Right atrium auricular region (tissue), 2 donors: ENCODE data around the gene COL7A1. TPM values are rescaled to one million over a fixed set of nuclear protein-coding genes. Genes with fewer than 3 reads are reported as not detected.

Source experiments
- DNase-seq: peaks from one replicate; pipeline ENCODE4 v3.0.0-alpha.2; 2019; ENCODE audit warnings: low spot score
- H3K27ac ChIP-seq, 2 donors: fragments of 200-600 bp; sonication (generic); 1 replicate in 1 of 2; 2 replicates in 1 of 2; pipeline ENCODE4 v1.5.1; 2016 to 2019
- H3K27me3 ChIP-seq, 2 donors: fragments of 200-600 bp; sonication (generic); one replicate each; pipeline versions ENCODE4 v1.5.1 to v1.6.0; 2017 to 2019
- H3K36me3 ChIP-seq: fragments of 200-600 bp; sonication (generic); one replicate; pipeline ENCODE4 v1.5.1; 2016
- H3K4me1 ChIP-seq, 2 donors: fragments of 200-600 bp; sonication (generic); one replicate each; pipeline versions ENCODE4 v1.5.1 to v1.6.0; 2017 to 2019
- H3K4me3 ChIP-seq, 2 donors: fragments of 200-600 bp; sonication (generic); 1 replicate in 1 of 2; 2 replicates in 1 of 2; pipeline ENCODE4 v1.5.1; 2017 to 2019; ENCODE audit warnings: mild to moderate bottlenecking in 1 of 2, moderate library complexity in 1 of 2
- H3K9me3 ChIP-seq, 2 donors: fragments of 200-600 bp; sonication (generic); one replicate each; pipeline ENCODE4 v1.5.1; 2019
- CTCF ChIP-seq, 2 donors: fragments of 200-600 bp; sonication (generic); IDR thresholded peaks; one replicate each; pipeline ENCODE4 v1.5.1; 2019; ENCODE audit warnings: antibody characterized with exemption in 2 of 2
- total RNA-seq, 2 donors: library from RNA; depleted of rRNA; stranded (reverse); fragments of >200 nt; gene quantifications; one replicate each; pipeline ENCODE4 v1.1.0, GENCODE V29; 2016

The COL7A1 gene
- total RNA-seq, 2 donors from 2014 or later: 1.9 to 2.6 TPM

GRCh38 chr3:48636149-48636655 lies 41.1 kb upstream of the COL7A1 start:
- no peak for DNase-seq
- H3K4me1 ChIP-seq: peaks cover 0 to 28% of the 10 kb centered on the region in 2 donors
- H3K4me3 ChIP-seq: peak overlapping the region; percentile 90 to 92
- peak overlapping the region; percentile 85 to 93 for H3K27ac ChIP-seq
- H3K9me3 ChIP-seq: no peaks in the 10 kb centered on the region
- no peaks in the 10 kb centered on the region for H3K27me3 ChIP-seq
- H3K36me3 ChIP-seq: no peaks in the 10 kb centered on the region
- no peak for TF ChIP-seq CTCF (IDR thresholded peaks at IDR 0.05)

DNA sequence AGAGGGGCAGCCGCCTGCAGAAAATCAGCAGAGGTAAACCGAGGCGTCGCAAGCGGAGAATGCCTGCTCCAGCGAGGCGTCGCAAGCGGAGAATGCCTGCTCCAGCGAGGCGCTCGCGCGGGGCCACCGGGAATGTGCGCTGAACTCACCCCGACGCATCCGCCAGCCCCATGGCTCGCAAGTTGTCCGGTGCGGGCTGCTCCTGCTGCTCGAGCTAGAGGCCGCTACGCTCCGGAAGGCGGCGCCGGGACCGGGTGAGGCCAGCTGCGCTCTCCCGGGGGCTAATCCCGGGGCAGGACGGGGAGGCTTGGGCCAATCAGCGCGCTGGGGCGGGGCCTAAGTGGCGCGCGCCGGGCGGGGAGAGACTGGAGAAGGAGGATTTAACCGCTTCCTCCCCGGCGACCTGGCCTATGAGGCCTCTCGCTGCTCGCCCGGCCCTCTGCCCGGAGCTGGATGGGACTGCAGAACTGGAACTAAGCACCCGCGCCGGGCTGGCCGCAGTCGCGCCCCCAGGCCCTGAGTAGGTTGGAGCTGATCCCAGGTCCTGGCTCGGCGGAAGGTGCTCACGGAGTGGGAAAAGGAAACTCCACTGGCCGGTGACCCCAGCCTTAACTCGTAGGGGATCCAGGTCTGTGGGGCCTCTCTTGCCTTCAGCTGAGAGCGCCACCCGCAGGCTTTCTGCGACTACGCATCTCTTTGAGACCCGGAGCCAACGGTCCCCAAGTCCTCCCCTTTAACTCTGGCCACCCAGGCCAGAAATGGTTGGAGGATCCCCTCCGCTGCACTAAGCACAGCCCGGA lies 40.3 kb upstream of the COL7A1 start, which contains the start of gene SLC26A6:
Gene SLC26A6 (minus strand): TSS at position 240 of the 800 bp plus-strand sequence. CDS start 68 bp downstream, at position 172.
- H3K27ac ChIP-seq: peak within 1 kb of the TSS; percentile 85 to 93
- peak within 1 kb of the TSS; percentile 90 to 92 for H3K4me3 ChIP-seq
- TF ChIP-seq CTCF (IDR thresholded peaks at IDR 0.05): peak; percentile 10 to 66
- no peaks in the 10 kb centered on the region for H3K9me3 ChIP-seq
- H3K36me3 ChIP-seq: no peaks in the 10 kb centered on the region
- peaks cover 0 to 28% of the 10 kb centered on the region in 2 donors for H3K4me1 ChIP-seq
- no peaks in the 10 kb centered on the region for H3K27me3 ChIP-seq
- peak; percentile 96 for DNase-seq

GRCh38 chr3:48634661-48635221 lies 39.6 kb upstream of the COL7A1 start:
- H3K4me1 ChIP-seq: peaks cover 0 to 28% of the 10 kb centered on the region in 2 donors
- H3K4me3 ChIP-seq: peak overlapping the region; percentile 90 to 92
- no peaks in the 10 kb centered on the region for H3K27me3 ChIP-seq
- TF ChIP-seq CTCF (IDR thresholded peaks at IDR 0.05): no peak
- H3K36me3 ChIP-seq: no peaks in the 10 kb centered on the region
- peak overlapping the region; percentile 85 to 93 for H3K27ac ChIP-seq
- H3K9me3 ChIP-seq: no peaks in the 10 kb centered on the region
- DNase-seq: peak; percentile 69

GRCh38 chr3:48633743-48634142 lies 38.6 kb upstream of the COL7A1 start:
- Histone ChIP-seq H3K36me3 (no peaks in the 10 kb centered on the region), H3K4me1 (peaks cover 0 to 28% of the 10 kb centered on the region in 2 donors), H3K27ac (no peak overlapping the region), H3K27me3 (no peaks in the 10 kb centered on the region), H3K4me3 (no peak overlapping the region), H3K9me3 (no peaks in the 10 kb centered on the region)
- no peak for DNase-seq
- no peak for TF ChIP-seq CTCF (IDR thresholded peaks at IDR 0.05)

DNA sequence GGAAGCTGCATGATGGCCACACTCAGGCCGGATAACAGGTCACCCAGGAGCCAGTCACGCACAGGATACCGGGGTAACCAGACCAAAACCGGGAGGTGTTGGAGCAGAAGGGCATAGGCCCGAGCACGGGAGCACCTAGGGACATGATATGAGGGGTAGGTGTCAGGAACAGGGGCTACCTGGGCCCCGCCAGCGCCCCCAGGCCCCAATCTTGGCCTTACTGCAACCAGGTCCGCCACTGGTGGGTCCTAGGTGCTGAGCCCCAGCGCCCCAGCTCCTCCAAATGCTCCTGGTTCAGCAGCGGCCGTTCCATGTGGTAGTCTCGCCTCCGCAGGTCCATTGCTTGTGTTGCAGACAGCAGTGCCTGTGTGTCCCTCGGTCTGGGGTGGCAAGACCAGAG lies 38.1 kb upstream of the COL7A1 start:
- no peaks in the 10 kb centered on the region for H3K27me3 ChIP-seq
- no peak for TF ChIP-seq CTCF (IDR thresholded peaks at IDR 0.05)
- no peak overlapping the region for H3K4me3 ChIP-seq
- H3K27ac ChIP-seq: no peak overlapping the region
- H3K4me1 ChIP-seq: peaks cover 0 to 28% of the 10 kb centered on the region in 2 donors
- H3K9me3 ChIP-seq: no peaks in the 10 kb centered on the region
- peaks cover 4% of the 10 kb centered on the region for H3K36me3 ChIP-seq
- DNase-seq: no peak
